Smooth muscle cell (in vitro differentiated cells): ENCODE results near the gene TMOD1. TPM values are rescaled to one million over a fixed set of nuclear protein-coding genes. Genes with fewer than 3 reads are reported as not detected.

Experiments
- DNase-seq: peaks from one replicate; lab custom pipeline; 2025; ENCODE audit not compliant: unreplicated experiment; lab: John Stamatoyannopoulos, UW
- H2AFZ ChIP-seq: fragments of 200-600 bp; sonication (generic); 2 replicates; pipeline ENCODE4 v1.6.0; 2016; ENCODE audit warnings: antibody characterized with exemption, low read depth, mild to moderate bottlenecking
- H3F3A ChIP-seq: fragments of 200-600 bp; sonication (generic); 2 replicates; pipeline ENCODE4 v1.6.0; 2017; ENCODE audit warnings: antibody characterized with exemption, low read depth
- H3K27ac ChIP-seq: fragments of 200-600 bp; sonication (generic); 2 replicates; pipeline ENCODE4 v1.5.1; 2016; ENCODE audit warnings: low read depth, mild to moderate bottlenecking
- H3K27me3 ChIP-seq: fragments of 200-600 bp; sonication (generic); 2 replicates; pipeline ENCODE4 v1.6.1; 2016; ENCODE audit warnings: low read depth, mild to moderate bottlenecking
- H3K36me3 ChIP-seq: fragments of 200-600 bp; sonication (generic); 2 replicates; pipeline ENCODE4 v1.5.1; 2016; ENCODE audit warnings: low read depth
- H3K4me1 ChIP-seq: fragments of 200-600 bp; sonication (generic); 2 replicates; pipeline ENCODE4 v1.5.1; 2016; ENCODE audit warnings: low read depth
- H3K4me2 ChIP-seq: fragments of 200-600 bp; sonication (generic); 2 replicates; pipeline ENCODE4 v1.6.0; 2016; ENCODE audit warnings: mild to moderate bottlenecking
- H3K4me3 ChIP-seq: fragments of 200-600 bp; sonication (generic); 2 replicates; pipeline ENCODE4 v1.5.1; 2016; ENCODE audit warnings: mild to moderate bottlenecking
- H3K79me2 ChIP-seq: fragments of 200-600 bp; sonication (generic); 2 replicates; pipeline ENCODE4 v1.6.0; 2016; ENCODE audit warnings: low read depth, mild to moderate bottlenecking
- H3K9ac ChIP-seq: fragments of 200-600 bp; sonication (generic); 2 replicates; pipeline ENCODE4 v1.6.0; 2016; ENCODE audit warnings: low read depth
- H3K9me3 ChIP-seq: fragments of 200-600 bp; sonication (generic); replicated peaks from 2 replicates; pipeline ENCODE4 v1.5.1; 2016; ENCODE audit warnings: low read depth
- H4K20me1 ChIP-seq: fragments of 200-600 bp; sonication (generic); 2 replicates; pipeline ENCODE4 v1.6.0; 2016; ENCODE audit warnings: low read depth
- CTCF ChIP-seq: fragments of 200-600 bp; sonication (generic); IDR thresholded peaks from 2 replicates; pipeline ENCODE4 v1.5.1; 2017; ENCODE audit warnings: borderline replicate concordance, mild to moderate bottlenecking, antibody characterized with exemption; ENCODE audit not compliant: insufficient read depth, poor library complexity, severe bottlenecking
- WGBS: methylation state at CpG from one replicate; pipeline ENCODE4 v1.1.7; 2016; ENCODE audit warnings: low lambda C conversion rate; 5-methylcytosine and 5-hydroxymethylcytosine counted together
- polyA plus RNA-seq: library from polyadenylated mRNA; unstranded; fragments of >200 nt; fragmentation: Nextera tagmentation; extraction: Ambion mirVana; gene quantifications from 2 replicates; pipeline ENCODE4 v1.2.1, GENCODE V29; 2016
- total RNA-seq: library from RNA; depleted of rRNA; stranded (reverse); fragments of >200 nt; gene quantifications from 2 replicates; pipeline ENCODE4 v1.2.3, GENCODE V29; 2014

Gene TMOD1
- total and polyA plus RNA-seq, 2 experiments from 2014 or later, result 0.18 to 0.19 TPM

GRCh38 chr9:97479496-97480159 lies 21.8 kb upstream of the TMOD1 start:
- Histone ChIP-seq H3F3A (no peaks in the 10 kb centered on the region), H3K79me2 (no peaks in the 10 kb centered on the region), H3K4me2 (no peak overlapping the region), H3K9me3 (no peaks in the 10 kb centered on the region), H4K20me1 (no peaks in the 10 kb centered on the region), H3K4me3 (no peak overlapping the region), H3K4me1 (no peaks in the 10 kb centered on the region), H2AFZ (no peak overlapping the region), H3K36me3 (no peaks in the 10 kb centered on the region), H3K9ac (no peak overlapping the region), H3K27ac (no peak overlapping the region), H3K27me3 (no peaks in the 10 kb centered on the region)
- TF ChIP-seq CTCF, result no peak
- WGBS, result 87% methylated on average over 5 of the region's 5 CpGs
- DNase-seq, result no peak

GRCh38 chr9:97480174-97480573 lies 21.3 kb upstream of the TMOD1 start:
- H3K4me1 ChIP-seq, result no peaks in the 10 kb centered on the region

GRCh38 chr9:97480749-97481148 lies 20.7 kb upstream of the TMOD1 start:
- Histone ChIP-seq H3K4me1 (no peaks in the 10 kb centered on the region), H3K27ac (no peak overlapping the region), H4K20me1 (no peaks in the 10 kb centered on the region), H3K4me2 (no peak overlapping the region), H3K9ac (no peak overlapping the region), H3K27me3 (no peaks in the 10 kb centered on the region), H3K79me2 (no peaks in the 10 kb centered on the region), H3K9me3 (no peaks in the 10 kb centered on the region), H3K36me3 (no peaks in the 10 kb centered on the region), H3K4me3 (no peak overlapping the region), H3F3A (no peaks in the 10 kb centered on the region), H2AFZ (no peak overlapping the region)
- DNase-seq, result no peak
- no peak for TF ChIP-seq CTCF
- 59% methylated on average over 1 of the region's 1 CpG for WGBS

More at GRCh38 chr9:97480174-97480573, 21.3 kb upstream of the TMOD1 start:
- Histone ChIP-seq H3K4me3 (no peak overlapping the region), H2AFZ (no peak overlapping the region), H3K4me2 (no peak overlapping the region), H3K27me3 (no peaks in the 10 kb centered on the region), H3K9me3 (no peaks in the 10 kb centered on the region), H3K36me3 (no peaks in the 10 kb centered on the region), H3K9ac (no peak overlapping the region), H4K20me1 (no peaks in the 10 kb centered on the region), H3K79me2 (no peaks in the 10 kb centered on the region), H3K27ac (no peak overlapping the region), H3F3A (no peaks in the 10 kb centered on the region)
- DNase-seq, result no peak
- WGBS, result 71% methylated on average over 1 of the region's 1 CpG
- TF ChIP-seq CTCF, result no peak

- Histone ChIP-seq H2AFZ (no peak overlapping the region), H3K79me2 (no peaks in the 10 kb centered on the region), H3K4me1 (no peaks in the 10 kb centered on the region), H3F3A (no peaks in the 10 kb centered on the region), H3K4me3 (no peak overlapping the region), H3K9me3 (peaks cover 4% of the 10 kb centered on the region), H3K36me3 (no peaks in the 10 kb centered on the region), H4K20me1 (no peaks in the 10 kb centered on the region), H3K27me3 (no peaks in the 10 kb centered on the region), H3K9ac (no peak overlapping the region), H3K4me2 (no peak overlapping the region), H3K27ac (no peak overlapping the region)
- 100% methylated on average over 1 of the region's 1 CpG for WGBS
- no peak for TF ChIP-seq CTCF
- no peak for DNase-seq
Measured at GRCh38 chr9:97484134-97484533, 17.3 kb upstream of the TMOD1 start.
